ENCODE results near the gene C19orf53. TPM values are rescaled to one million over a fixed set of nuclear protein-coding genes. Genes with fewer than 3 reads are reported as not detected.

Gene C19orf53
- total RNA-seq, 2 experiments from 2014 or later: 112 to 114 TPM

GRCh38 chr19:13799669-13800068 lies 25.4 kb downstream of the C19orf53 start:
- DNase-seq (no peak), ATAC-seq (no peak)
- ChIA-PET POLR2A (no interaction called here), CTCF (interaction anchor here (5.9 kb wide), 1 partner anchor 63 kb away, joined by 42 read pairs; no protein-coding TSS in a partner anchor)
- no peak overlapping the region for H3K4me3 Mint-ChIP-seq
- no peaks in the 10 kb centered on the region for H3K9me3 Mint-ChIP-seq (ENCODE audit: insufficient read depth)
- H3K36me3 Mint-ChIP-seq (ENCODE audit: low read depth): peaks cover 5% of the 10 kb centered on the region
- no peaks in the 10 kb centered on the region for H3K27me3 Mint-ChIP-seq (ENCODE audit: low read depth)
- peaks cover 23% of the 10 kb centered on the region for H3K4me1 Mint-ChIP-seq (ENCODE audit: low read depth)
- no peak overlapping the region for H3K27ac Mint-ChIP-seq

- H3K27me3 Mint-ChIP-seq (ENCODE audit: low read depth): no peaks in the 10 kb centered on the region
- CTCF ChIA-PET: no interaction called here
- no peak for DNase-seq
Observed at GRCh38 chr19:13803038-13803437, 28.8 kb downstream of the C19orf53 start.

GRCh38 chr19:13804830-13805683 lies 30.8 kb downstream of the C19orf53 start:
- no peak for DNase-seq
- Mint-ChIP-seq H3K4me3 (no peak overlapping the region), H3K27ac (no peak overlapping the region), H3K4me1 (ENCODE audit: low read depth) (peaks cover 7% of the 10 kb centered on the region), H3K27me3 (ENCODE audit: low read depth) (no peaks in the 10 kb centered on the region), H3K9me3 (ENCODE audit: insufficient read depth) (no peaks in the 10 kb centered on the region), H3K36me3 (ENCODE audit: low read depth) (peaks cover 14% of the 10 kb centered on the region)
- no peak for ATAC-seq
- CTCF ChIA-PET: interaction anchor here (1.5 kb wide), 1 partner anchor 58 kb away, joined by 7 read pairs; no protein-coding TSS in a partner anchor
- POLR2A ChIA-PET: interaction anchor here (1.9 kb wide), 1 partner anchor 11 kb away, joined by 6 read pairs; no protein-coding TSS in a partner anchor

More at GRCh38 chr19:13803038-13803437, 28.8 kb downstream of the C19orf53 start:
- Mint-ChIP-seq H3K9me3 (ENCODE audit: insufficient read depth) (no peaks in the 10 kb centered on the region), H3K36me3 (ENCODE audit: low read depth) (peaks cover 11% of the 10 kb centered on the region), H3K4me1 (ENCODE audit: low read depth) (peaks cover 8% of the 10 kb centered on the region), H3K27ac (no peak overlapping the region), H3K4me3 (no peak overlapping the region)
- POLR2A ChIA-PET: interaction anchor here (1.0 kb wide), 1 partner anchor 33 kb away, joined by 3 read pairs; no protein-coding TSS in a partner anchor
- ATAC-seq: no peak

- H3K4me1 Mint-ChIP-seq (ENCODE audit: low read depth): peaks cover 7% of the 10 kb centered on the region
- no peaks in the 10 kb centered on the region for H3K9me3 Mint-ChIP-seq (ENCODE audit: insufficient read depth)
- ChIA-PET CTCF (no interaction called here), POLR2A (interaction anchor here (1.9 kb wide), 1 partner anchor 9 kb away, joined by 6 read pairs; no protein-coding TSS in a partner anchor)
- H3K27ac Mint-ChIP-seq: no peak overlapping the region
- no peak for DNase-seq
- H3K36me3 Mint-ChIP-seq (ENCODE audit: low read depth): peaks cover 11% of the 10 kb centered on the region
- ATAC-seq: no peak
- H3K27me3 Mint-ChIP-seq (ENCODE audit: low read depth): no peaks in the 10 kb centered on the region
- H3K4me3 Mint-ChIP-seq: no peak overlapping the region
Observed at GRCh38 chr19:13806728-13807127, 32.5 kb downstream of the C19orf53 start.

GRCh38 chr19:13807421-13808021 lies 33.3 kb downstream of the C19orf53 start:
- POLR2A ChIA-PET: no interaction called here

GRCh38 chr19:13808856-13809255 lies 34.6 kb downstream of the C19orf53 start:
- Mint-ChIP-seq H3K36me3 (ENCODE audit: low read depth) (peaks cover 18% of the 10 kb centered on the region), H3K4me1 (ENCODE audit: low read depth) (peaks cover 5% of the 10 kb centered on the region), H3K9me3 (ENCODE audit: insufficient read depth) (no peaks in the 10 kb centered on the region), H3K4me3 (no peak overlapping the region), H3K27ac (no peak overlapping the region), H3K27me3 (ENCODE audit: low read depth) (no peaks in the 10 kb centered on the region)
- POLR2A ChIA-PET: no interaction called here
- ATAC-seq: no peak
- DNase-seq: no peak
- CTCF ChIA-PET: no interaction called here

More at GRCh38 chr19:13807421-13808021, 33.3 kb downstream of the C19orf53 start:
- CTCF ChIA-PET: no interaction called here
- DNase-seq (no peak), ATAC-seq (no peak)
- peaks cover 11% of the 10 kb centered on the region for H3K36me3 Mint-ChIP-seq (ENCODE audit: low read depth)
- no peaks in the 10 kb centered on the region for H3K27me3 Mint-ChIP-seq (ENCODE audit: low read depth)
- H3K4me3 Mint-ChIP-seq: no peak overlapping the region
- no peaks in the 10 kb centered on the region for H3K9me3 Mint-ChIP-seq (ENCODE audit: insufficient read depth)
- H3K4me1 Mint-ChIP-seq (ENCODE audit: low read depth): peaks cover 7% of the 10 kb centered on the region
- H3K27ac Mint-ChIP-seq: no peak overlapping the region

GRCh38 chr19:13812544-13812943 lies 38.3 kb downstream of the C19orf53 start:
- ChIA-PET POLR2A (no interaction called here), CTCF (no interaction called here)
- no peak for ATAC-seq
- Mint-ChIP-seq H3K4me3 (no peak overlapping the region), H3K27me3 (ENCODE audit: low read depth) (no peaks in the 10 kb centered on the region), H3K27ac (no peak overlapping the region), H3K9me3 (ENCODE audit: insufficient read depth) (no peaks in the 10 kb centered on the region), H3K36me3 (ENCODE audit: low read depth) (peaks cover 18% of the 10 kb centered on the region), H3K4me1 (ENCODE audit: low read depth) (peaks cover 8% of the 10 kb centered on the region)
- DNase-seq: no peak

- DNase-seq (no peak), ATAC-seq (no peak)
- Mint-ChIP-seq H3K9me3 (ENCODE audit: insufficient read depth) (no peaks in the 10 kb centered on the region), H3K36me3 (ENCODE audit: low read depth) (peaks cover 20% of the 10 kb centered on the region), H3K4me1 (ENCODE audit: low read depth) (peaks cover 8% of the 10 kb centered on the region), H3K27me3 (ENCODE audit: low read depth) (no peaks in the 10 kb centered on the region), H3K27ac (no peak overlapping the region), H3K4me3 (no peak overlapping the region)
- POLR2A ChIA-PET: no interaction called here
- CTCF ChIA-PET: no interaction called here
Observed at GRCh38 chr19:13813147-13813546, 38.9 kb downstream of the C19orf53 start.

- POLR2A ChIA-PET: no interaction called here
- H3K4me3 Mint-ChIP-seq: no peak overlapping the region
- DNase-seq: no peak
- no peak overlapping the region for H3K27ac Mint-ChIP-seq
- ATAC-seq: no peak
- no peaks in the 10 kb centered on the region for H3K27me3 Mint-ChIP-seq (ENCODE audit: low read depth)
- H3K36me3 Mint-ChIP-seq (ENCODE audit: low read depth): peaks cover 20% of the 10 kb centered on the region
- peaks cover 8% of the 10 kb centered on the region for H3K4me1 Mint-ChIP-seq (ENCODE audit: low read depth)
- CTCF ChIA-PET: no interaction called here
- no peaks in the 10 kb centered on the region for H3K9me3 Mint-ChIP-seq (ENCODE audit: insufficient read depth)
Observed at GRCh38 chr19:13814550-13814949, 40.3 kb downstream of the C19orf53 start.

- ATAC-seq: peak; percentile 38
- Mint-ChIP-seq H3K27ac (no peak overlapping the region), H3K9me3 (ENCODE audit: insufficient read depth) (no peaks in the 10 kb centered on the region), H3K4me3 (no peak overlapping the region), H3K4me1 (ENCODE audit: low read depth) (peaks cover 8% of the 10 kb centered on the region), H3K36me3 (ENCODE audit: low read depth) (peaks cover 19% of the 10 kb centered on the region), H3K27me3 (ENCODE audit: low read depth) (no peaks in the 10 kb centered on the region)
- DNase-seq: no peak
- ChIA-PET POLR2A (interaction anchor here (1.3 kb wide), 1 partner anchor 11 kb away, joined by 6 read pairs; no protein-coding TSS in a partner anchor), CTCF (no interaction called here)
Observed at GRCh38 chr19:13817018-13817614, 42.9 kb downstream of the C19orf53 start.

GRCh38 chr19:13817615-13818371 lies 43.5 kb downstream of the C19orf53 start:
- CTCF ChIA-PET: no interaction called here
- H3K4me3 Mint-ChIP-seq: peak overlapping the region; percentile 5

More at GRCh38 chr19:13817615-13818371, 43.5 kb downstream of the C19orf53 start:
- peak; percentile 34 for DNase-seq
- Mint-ChIP-seq H3K9me3 (ENCODE audit: insufficient read depth) (no peaks in the 10 kb centered on the region), H3K27ac (peak overlapping the region; percentile 9), H3K36me3 (ENCODE audit: low read depth) (peaks cover 19% of the 10 kb centered on the region), H3K4me1 (ENCODE audit: low read depth) (peaks cover 8% of the 10 kb centered on the region), H3K27me3 (ENCODE audit: low read depth) (no peaks in the 10 kb centered on the region)
- POLR2A ChIA-PET: no interaction called here
- ATAC-seq: peak; percentile 54

All from activated CD8-positive, alpha-beta T cell treated with anti-CD3 and anti-CD28 coated beads, Interleukin-2, amount 10 ng/mL, durations not matched to agents 7 days and 5 days (primary cell).